HG03103 (cell line): ENCODE results near the gene EPGN.

Experiments used
- ATAC-seq: cut with Tn5 transposase; IDR thresholded peaks from one replicate; pipeline ENCODE4 v1.9.1; 2021; ENCODE audit warnings: low read depth; ENCODE audit not compliant: unreplicated experiment

The EPGN gene

GRCh38 chr4:74308215-74308614, at the start of gene EPGN:
TSS of gene EPGN (plus strand) at chr4:74308470. CDS start at chr4:74308534, 64 bp downstream.
- ATAC-seq = no peak

GRCh38 chr4:74258963-74259362, 49.3 kb upstream of the EPGN start:
- no peak for ATAC-seq

- ATAC-seq = no peak
Measured at GRCh38 chr4:74260036-74260435, 48.2 kb upstream of the EPGN start.

GRCh38 chr4:74262522-74262921, 45.7 kb upstream of the EPGN start:
- no peak for ATAC-seq

GRCh38 chr4:74263551-74263950, 44.7 kb upstream of the EPGN start:
- no peak for ATAC-seq

GRCh38 chr4:74266081-74266480, 42.2 kb upstream of the EPGN start:
- ATAC-seq = no peak

- ATAC-seq = no peak
Measured at GRCh38 chr4:74267998-74268606, 40.2 kb upstream of the EPGN start.

GRCh38 chr4:74268643-74269042, 39.6 kb upstream of the EPGN start:
- no peak for ATAC-seq

GRCh38 chr4:74278490-74278889, 29.8 kb upstream of the EPGN start:
- ATAC-seq = no peak

- no peak for ATAC-seq
Measured at GRCh38 chr4:74279716-74280115, 28.6 kb upstream of the EPGN start.

GRCh38 chr4:74282926-74283325, 25.3 kb upstream of the EPGN start:
- no peak for ATAC-seq

GRCh38 chr4:74283614-74284013, 24.7 kb upstream of the EPGN start:
- ATAC-seq = no peak

GRCh38 chr4:74284053-74284452, 24.2 kb upstream of the EPGN start:
- ATAC-seq = no peak

GRCh38 chr4:74287164-74287563, 21.1 kb upstream of the EPGN start:
- ATAC-seq = no peak

- ATAC-seq = no peak
Measured at GRCh38 chr4:74287791-74288190, 20.5 kb upstream of the EPGN start.

GRCh38 chr4:74291471-74291870, 16.8 kb upstream of the EPGN start:
- ATAC-seq = no peak

GRCh38 chr4:74292111-74292870, 16.0 kb upstream of the EPGN start:
- no peak for ATAC-seq

GRCh38 chr4:74293558-74293957, 14.7 kb upstream of the EPGN start:
- no peak for ATAC-seq

GRCh38 chr4:74294681-74295080, 13.6 kb upstream of the EPGN start:
- no peak for ATAC-seq

- ATAC-seq = no peak
Measured at GRCh38 chr4:74297539-74297938, 10.7 kb upstream of the EPGN start.

- ATAC-seq = no peak
Measured at GRCh38 chr4:74304095-74304625, 4.1 kb upstream of the EPGN start.

- ATAC-seq = no peak
Measured at GRCh38 chr4:74305000-74305399, 3.3 kb upstream of the EPGN start.
